Heart left ventricle (tissue), 13 donors: ENCODE data around the gene CCDC87.
"Not testable (repeated sequence)": the region's sequence is repeated elsewhere in the genome, so short reads cannot be mapped to it uniquely, and the experiment has no call there.

Experiments
- CTCF ChIP-seq, 12 donors: fragments of 200-600 bp; sonication (generic) in 4 of 12; IDR thresholded peaks; one replicate each; pipeline versions ENCODE4 v1.5.0 to v1.8.0; 2018 to 2022; ENCODE audit warnings: antibody characterized with exemption in 12 of 12, mild to moderate bottlenecking in 5 of 12
- POLR2A ChIP-seq, 2 donors: fragments of 450-650 bp; IDR thresholded peaks; one replicate each; pipeline ENCODE4 v1.6.1; 2017; ENCODE audit warnings: antibody characterized with exemption in 2 of 2, mild to moderate bottlenecking in 2 of 2, moderate library complexity in 2 of 2
- donor health status: ischemic (EF 13 %, LVEDD 7.1; RV severe dilation, severe dysfunction).
- donor health status: DM: no; HTN: yes; CAD: no.
- donor health status: DM: no; HTN: no; CAD: no.
- donor health status: ischemic (EF 25% LVEDD 6.9; RV normal size, moderate dysfunction).
- donor health status: ischemic (EF 25% LVEDD 5.7; RV mildly dilated, moderate dysfunction).
- donor health status: ischemic (EF 35%, LVEDD 5.7; RV mildly dilated, moderate dysfunction).
- donor health status: nonischemic (EF 11% LVEDD 7.7; RV severe dilation, severe dysfunction).
- donor health status: DM: yes; HTN: yes; CAD: no.
- donor health status: PGD.
- donor health status: ischemic (EF 29% LVEDD 5.4; RV normal size, mild dysfunction).
- donor health status: nonischemic (EF 23%, LVEDD 6.1; RV moderate dilation, normal function).

- TF ChIP-seq POLR2A, CTCF (IDR thresholded peaks at IDR 0.05): not testable (repeated sequence)
Measured at GRCh38 chr11:66540598-66540997, 52.3 kb downstream of the CCDC87 start.
